HepG2 (cell line): ENCODE results near the gene MYO3B. TPM values are rescaled to one million over a fixed set of nuclear protein-coding genes. Genes with fewer than 3 reads are reported as not detected.
A peak's percentile ranks its signal among the peaks of the same experiment; 100 is the strongest.

Source experiments
- ATAC-seq: fragments of 200-7000 bp; cut with Tn5 transposase; 3 replicates; pipeline ENCODE4 v1.9.1; 2020; ENCODE audit warnings: mild to moderate bottlenecking, moderate library complexity
- BruUV-seq: library from RNA; stranded (reverse); fragments of 400-500 nt; replicated peaks from 2 replicates; lab custom pipeline; 2021; lab: Mats Ljungman, UMichigan
- CTCF ChIA-PET: fragments of 300-600 bp; formaldehyde crosslinking; extraction: SDS; loops from one replicate; lab custom pipeline; 2021; ENCODE audit warnings: low total read pairs, inconsistent platforms, low intra/inter-chr PET ratio; lab: Yijun Ruan, JAX
- POLR2A ChIA-PET: fragments of 350-600 bp; sonication (Branson Sonifier 250); formaldehyde crosslinking; loops from one replicate; lab custom pipeline; 2020; ENCODE audit warnings: antibody characterized with exemption, inconsistent platforms; lab: Yijun Ruan, JAX
- DNase-seq: peaks from one replicate; pipeline ENCODE4 v3.0.0-alpha.2; 2015; ENCODE audit warnings: low spot score
- FAIRE-seq: peaks from 3 replicates; lab custom pipeline; 2011; peaks lifted over from hg19 to GRCh38; lab: Jason Lieb, UNC
- H2AFZ ChIP-seq: one replicate; pipeline ENCODE4 v1.6.1; 2011; ENCODE audit warnings: low read length, inconsistent platforms
- H3K27ac ChIP-seq: fragments of 300-600 bp; 3 replicates; pipeline ENCODE4 v1.8.0; 2011; ENCODE audit warnings: mixed run types, mild to moderate bottlenecking, mixed read lengths, low read length, inconsistent platforms; ENCODE audit not compliant: insufficient read depth; ENCODE audit errors: extremely low read length
- H3K27me3 ChIP-seq, 2 experiments: fragments of 200-600 bp in 1 of 2; 2 replicates in 1 of 2; 3 replicates in 1 of 2; pipeline versions ENCODE4 v1.6.0 to v1.8.0; 2011; ENCODE audit warnings: low read length in 2 of 2, mild to moderate bottlenecking in 2 of 2, moderate library complexity in 2 of 2, inconsistent platforms in 1 of 2; ENCODE audit not compliant: insufficient read depth in 2 of 2, control insufficient read depth in 1 of 2
- H3K36me3 ChIP-seq, 2 experiments: fragments of 200-600 bp in 1 of 2; replicated peaks in 1 of 2; 2 replicates in 1 of 2; 3 replicates in 1 of 2; pipeline versions ENCODE4 v1.5.1 to v1.8.0; 2011; ENCODE audit warnings: low read length in 2 of 2, inconsistent platforms in 1 of 2; ENCODE audit not compliant: insufficient read depth in 2 of 2, control insufficient read depth in 1 of 2
- H3K4me1 ChIP-seq: 2 replicates; pipeline ENCODE4 v1.5.1; 2012; ENCODE audit warnings: low read length, inconsistent platforms; ENCODE audit not compliant: insufficient read depth
- H3K4me2 ChIP-seq: 2 replicates; pipeline ENCODE4 v1.6.0; 2011; ENCODE audit warnings: low read depth, low read length, inconsistent platforms
- H3K4me3 ChIP-seq, 3 experiments: fragments of 200-600 bp in 1 of 3; sonication (generic), shearing (Covaris generic) in 1 of 3; replicated peaks in 1 of 3; 2 replicates each; pipeline ENCODE4 v1.5.1; 2011 to 2016; ENCODE audit warnings: low read length in 3 of 3, inconsistent platforms in 2 of 3, low read depth in 2 of 3, mild to moderate bottlenecking in 2 of 3, control low read depth in 1 of 3, mixed read lengths in 1 of 3; ENCODE audit not compliant: insufficient read depth in 1 of 3
- H3K79me2 ChIP-seq: one replicate; pipeline ENCODE4 v1.6.1; 2011; ENCODE audit warnings: low read length, inconsistent platforms; ENCODE audit not compliant: insufficient read depth
- H3K9ac ChIP-seq: 2 replicates; pipeline ENCODE4 v1.6.0; 2011; ENCODE audit warnings: mild to moderate bottlenecking, low read depth, low read length, inconsistent platforms; ENCODE audit not compliant: insufficient read depth
- H3K9me3 ChIP-seq: 2 replicates; pipeline ENCODE4 v1.5.1; 2012; ENCODE audit warnings: mild to moderate bottlenecking, low read length
- H4K20me1 ChIP-seq: 2 replicates; pipeline ENCODE4 v1.6.0; 2011; ENCODE audit warnings: inconsistent platforms, mild to moderate bottlenecking, low read length, moderate library complexity; ENCODE audit not compliant: insufficient read depth
- HOXD1 ChIP-seq: sonication (generic); formaldehyde crosslinking; IDR thresholded peaks from 2 replicates; pipeline ENCODE4 v1.5.0; 2020; ENCODE audit warnings: missing genetic modification reagents
- NRL ChIP-seq: sonication (generic); formaldehyde crosslinking; IDR thresholded peaks from 2 replicates; pipeline ENCODE4 v1.5.0; 2020; ENCODE audit warnings: missing genetic modification reagents, mild to moderate bottlenecking, moderate library complexity, borderline replicate concordance
- PHB2 ChIP-seq: fragments of 450-650 bp; IDR thresholded peaks from 2 replicates; pipeline ENCODE4 v1.6.1; 2018; ENCODE audit not compliant: partially characterized antibody
- SMARCC2 ChIP-seq: fragments of 450-650 bp; IDR thresholded peaks from 2 replicates; pipeline ENCODE4 v1.6.1; 2017; ENCODE audit warnings: antibody characterized with exemption, mild to moderate bottlenecking
- ZNF329 ChIP-seq: sonication (generic); formaldehyde crosslinking; IDR thresholded peaks from 2 replicates; pipeline ENCODE4 v1.9.0; 2021; ENCODE audit warnings: low read depth, mild to moderate bottlenecking, missing genetic modification reagents
- ZNF382 ChIP-seq: sonication (generic); formaldehyde crosslinking; IDR thresholded peaks from 2 replicates; pipeline ENCODE4 v1.5.0; 2020; ENCODE audit warnings: missing genetic modification reagents, mild to moderate bottlenecking, borderline replicate concordance
- WGBS: methylation state at CpG from one replicate; pipeline ENCODE4 v1.1.6; 2017; ENCODE audit warnings: low lambda C conversion rate; 5-methylcytosine and 5-hydroxymethylcytosine counted together
- in situ Hi-C: cut with HindIII; loops from 2 replicates; pipeline ENCODE4 v1.10.0; 2017; ENCODE audit warnings: low pct_unique_long_range_greater_than_20kb; ENCODE audit not compliant: extremely low pct_ligation_motif_present
- intact Hi-C: fragments of 100-400 bp; cut with micrococcal nuclease; formaldehyde crosslinking; loops from one replicate; pipeline ENCODE4 v1.10.0; 2022; ENCODE audit not compliant: unreplicated experiment
- polyA plus RNA-seq, 8 experiments: library from polyadenylated mRNA; depleted of rRNA in 3 of 8; stranded (reverse) in 7 of 8; unstranded in 1 of 8; fragments of >200 nt; fragmentation: Illumina TruSeq in 4 of 8; extraction: Trizol in 4 of 8; gene quantifications; 2 replicates each; pipeline versions ENCODE4 v1.2.1 to v1.2.3, GENCODE V29; 2011 to 2016; ENCODE audit warnings: low read depth in 4 of 8, missing spikeins in 1 of 8, mixed read lengths in 1 of 8; ENCODE audit not compliant: insufficient read depth in 1 of 8
- total RNA-seq, 5 experiments: library from RNA; depleted of rRNA; stranded (reverse); fragments of >200 nt; fragmentation: Illumina TruSeq; extraction: Trizol; gene quantifications; 2 replicates each; pipeline ENCODE4 v1.2.3, GENCODE V29; 2016; ENCODE audit warnings: low read depth in 1 of 5
- TF ChIP-seq, protein P1 (sequence below): sonication (generic); formaldehyde crosslinking; IDR thresholded peaks from 2 replicates; pipeline ENCODE4 v1.4.0; 2020; ENCODE audit warnings: missing genetic modification reagents, borderline replicate concordance
- TF ChIP-seq, protein P2 (sequence below): sonication (generic); formaldehyde crosslinking; IDR thresholded peaks from 2 replicates; pipeline ENCODE4 v1.5.0; 2020; ENCODE audit warnings: mild to moderate bottlenecking, missing genetic modification reagents
- TF ChIP-seq, protein P3 (sequence below): sonication (generic); formaldehyde crosslinking; IDR thresholded peaks from 2 replicates; pipeline ENCODE4 v1.4.0; 2020; ENCODE audit warnings: missing genetic modification reagents
- TF ChIP-seq, protein P4 (sequence below): sonication (generic); formaldehyde crosslinking; IDR thresholded peaks from 2 replicates; pipeline ENCODE4 v1.4.0; 2020; ENCODE audit warnings: missing genetic modification reagents
- TF ChIP-seq, protein P5 (sequence below): sonication (generic); formaldehyde crosslinking; IDR thresholded peaks from 2 replicates; pipeline ENCODE4 v1.5.1; 2020; ENCODE audit warnings: mild to moderate bottlenecking, moderate library complexity, missing genetic modification reagents

The MYO3B gene
- total and polyA plus RNA-seq, 2 of the 13 experiments (the other 11 are each of a cell fraction or from before 2014, with no cell fraction given): 0.01 TPM; not detected in 1

DNA sequence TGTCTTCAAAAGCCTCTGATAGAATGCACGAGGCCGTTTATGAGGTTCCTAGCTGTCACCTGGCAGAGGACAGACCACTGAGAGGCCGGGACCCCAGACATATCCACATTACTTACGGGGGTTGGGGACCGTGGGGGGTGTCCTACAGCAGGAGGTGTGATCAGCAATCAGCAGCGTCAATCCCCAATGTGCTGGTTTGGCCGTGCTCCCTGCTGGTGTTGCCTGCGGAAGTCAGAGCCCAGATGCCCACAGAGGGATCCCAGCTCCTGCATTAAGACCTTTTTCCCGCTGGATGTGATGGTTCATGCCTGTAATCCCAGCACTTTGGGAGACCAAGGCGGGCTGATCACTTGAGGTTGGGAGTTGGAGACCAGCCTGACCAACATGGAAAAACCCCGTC is 516.4 kb downstream of the MYO3B start (continued):
- no peak for TF ChIP-seq PHB2
- no peak for TF ChIP-seq HOXD1 (CRISPR knock-in tag)
- no peak for TF ChIP-seq NRL (CRISPR knock-in tag)
- TF ChIP-seq, protein P1, sequence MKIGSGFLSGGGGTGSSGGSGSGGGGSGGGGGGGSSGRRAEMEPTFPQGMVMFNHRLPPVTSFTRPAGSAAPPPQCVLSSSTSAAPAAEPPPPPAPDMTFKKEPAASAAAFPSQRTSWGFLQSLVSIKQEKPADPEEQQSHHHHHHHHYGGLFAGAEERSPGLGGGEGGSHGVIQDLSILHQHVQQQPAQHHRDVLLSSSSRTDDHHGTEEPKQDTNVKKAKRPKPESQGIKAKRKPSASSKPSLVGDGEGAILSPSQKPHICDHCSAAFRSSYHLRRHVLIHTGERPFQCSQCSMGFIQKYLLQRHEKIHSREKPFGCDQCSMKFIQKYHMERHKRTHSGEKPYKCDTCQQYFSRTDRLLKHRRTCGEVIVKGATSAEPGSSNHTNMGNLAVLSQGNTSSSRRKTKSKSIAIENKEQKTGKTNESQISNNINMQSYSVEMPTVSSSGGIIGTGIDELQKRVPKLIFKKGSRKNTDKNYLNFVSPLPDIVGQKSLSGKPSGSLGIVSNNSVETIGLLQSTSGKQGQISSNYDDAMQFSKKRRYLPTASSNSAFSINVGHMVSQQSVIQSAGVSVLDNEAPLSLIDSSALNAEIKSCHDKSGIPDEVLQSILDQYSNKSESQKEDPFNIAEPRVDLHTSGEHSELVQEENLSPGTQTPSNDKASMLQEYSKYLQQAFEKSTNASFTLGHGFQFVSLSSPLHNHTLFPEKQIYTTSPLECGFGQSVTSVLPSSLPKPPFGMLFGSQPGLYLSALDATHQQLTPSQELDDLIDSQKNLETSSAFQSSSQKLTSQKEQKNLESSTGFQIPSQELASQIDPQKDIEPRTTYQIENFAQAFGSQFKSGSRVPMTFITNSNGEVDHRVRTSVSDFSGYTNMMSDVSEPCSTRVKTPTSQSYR (CRISPR knock-in tag): no peak
- no peak for TF ChIP-seq ZNF382 (CRISPR knock-in tag)
- TF ChIP-seq, protein P2, sequence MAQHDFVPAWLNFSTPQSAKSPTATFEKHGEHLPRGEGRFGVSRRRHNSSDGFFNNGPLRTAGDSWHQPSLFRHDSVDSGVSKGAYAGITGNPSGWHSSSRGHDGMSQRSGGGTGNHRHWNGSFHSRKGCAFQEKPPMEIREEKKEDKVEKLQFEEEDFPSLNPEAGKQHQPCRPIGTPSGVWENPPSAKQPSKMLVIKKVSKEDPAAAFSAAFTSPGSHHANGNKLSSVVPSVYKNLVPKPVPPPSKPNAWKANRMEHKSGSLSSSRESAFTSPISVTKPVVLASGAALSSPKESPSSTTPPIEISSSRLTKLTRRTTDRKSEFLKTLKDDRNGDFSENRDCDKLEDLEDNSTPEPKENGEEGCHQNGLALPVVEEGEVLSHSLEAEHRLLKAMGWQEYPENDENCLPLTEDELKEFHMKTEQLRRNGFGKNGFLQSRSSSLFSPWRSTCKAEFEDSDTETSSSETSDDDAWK: no peak

DNA sequence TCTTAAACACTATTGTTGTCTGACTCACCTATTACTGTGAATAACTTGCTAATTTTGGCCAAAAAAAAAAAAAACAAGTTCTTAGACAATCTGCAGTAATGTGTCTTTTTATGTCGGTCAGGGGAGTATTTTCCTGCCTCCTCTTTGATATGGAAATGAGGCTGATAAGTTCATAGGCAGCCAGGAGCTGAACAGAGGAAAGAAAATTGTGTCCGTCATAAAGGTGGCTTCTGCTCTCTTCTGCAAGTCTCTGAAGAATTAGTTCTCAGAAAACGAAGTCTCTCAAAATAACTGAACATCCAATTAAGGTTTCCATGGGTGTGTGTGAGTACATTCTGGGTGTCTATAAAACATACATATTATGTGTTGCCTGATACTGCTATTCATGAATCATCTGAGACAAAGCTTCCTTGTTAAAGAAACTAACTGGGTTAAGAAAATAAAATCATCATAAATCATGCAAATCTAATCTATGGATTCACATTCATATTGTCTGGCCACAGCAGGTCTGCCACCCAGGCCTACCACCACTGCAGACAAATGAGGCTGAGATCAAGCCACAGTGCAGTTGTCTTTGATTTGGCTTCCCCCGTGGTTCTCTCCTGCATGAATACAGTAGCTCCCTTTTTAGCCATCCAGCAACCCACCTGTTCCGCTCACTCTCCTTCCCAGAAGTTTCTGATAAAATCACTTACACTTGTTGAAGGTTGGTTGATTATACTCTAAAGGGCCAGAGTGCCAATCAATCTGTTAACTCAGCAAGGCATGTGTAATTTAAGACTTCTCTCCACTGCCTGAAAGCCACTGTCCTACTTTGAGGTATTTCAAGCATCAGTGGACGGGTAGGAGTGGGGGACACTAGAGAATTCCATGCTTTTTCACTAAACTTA is 517.8 kb downstream of the MYO3B start:
- H3K9me3 ChIP-seq: no peaks in the 10 kb centered on the region
- no TSS peak for BruUV-seq
- H3K9ac ChIP-seq: no peak overlapping the region
- H4K20me1 ChIP-seq: no peaks in the 10 kb centered on the region
- no peak overlapping the region for H3K4me2 ChIP-seq
- POLR2A ChIA-PET: interaction anchor here (0.5 to 1.7 kb wide), 3 partner anchors 16 to 30 kb away, joined by 3 to 4 read pairs (median 3); no protein-coding TSS in a partner anchor
- CTCF ChIA-PET: no interaction called here
- H3K4me3 ChIP-seq: no peak overlapping the region
- no peaks in the 10 kb centered on the region for H3K36me3 ChIP-seq
- 86% methylated on average over 6 of the region's 6 CpGs for WGBS
- in situ Hi-C loops (no loop called here), intact Hi-C loops (no loop called here)
- H3K79me2 ChIP-seq: no peaks in the 10 kb centered on the region
- H3K4me1 ChIP-seq: peaks cover 18% of the 10 kb centered on the region
- H2AFZ ChIP-seq: no peak overlapping the region
- ATAC-seq (0 out of 3 replicates have a peak, but pooled peaks have one; percentile 12), DNase-seq (no peak), FAIRE-seq (no peak)
- no peaks in the 10 kb centered on the region for H3K27me3 ChIP-seq
- no peak overlapping the region for H3K27ac ChIP-seq
- TF ChIP-seq, protein P3, sequence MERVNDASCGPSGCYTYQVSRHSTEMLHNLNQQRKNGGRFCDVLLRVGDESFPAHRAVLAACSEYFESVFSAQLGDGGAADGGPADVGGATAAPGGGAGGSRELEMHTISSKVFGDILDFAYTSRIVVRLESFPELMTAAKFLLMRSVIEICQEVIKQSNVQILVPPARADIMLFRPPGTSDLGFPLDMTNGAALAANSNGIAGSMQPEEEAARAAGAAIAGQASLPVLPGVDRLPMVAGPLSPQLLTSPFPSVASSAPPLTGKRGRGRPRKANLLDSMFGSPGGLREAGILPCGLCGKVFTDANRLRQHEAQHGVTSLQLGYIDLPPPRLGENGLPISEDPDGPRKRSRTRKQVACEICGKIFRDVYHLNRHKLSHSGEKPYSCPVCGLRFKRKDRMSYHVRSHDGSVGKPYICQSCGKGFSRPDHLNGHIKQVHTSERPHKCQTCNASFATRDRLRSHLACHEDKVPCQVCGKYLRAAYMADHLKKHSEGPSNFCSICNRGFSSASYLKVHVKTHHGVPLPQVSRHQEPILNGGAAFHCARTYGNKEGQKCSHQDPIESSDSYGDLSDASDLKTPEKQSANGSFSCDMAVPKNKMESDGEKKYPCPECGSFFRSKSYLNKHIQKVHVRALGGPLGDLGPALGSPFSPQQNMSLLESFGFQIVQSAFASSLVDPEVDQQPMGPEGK (CRISPR knock-in tag): no peak
- TF ChIP-seq ZNF329 (CRISPR knock-in tag) (no peak), SMARCC2 (no peak)
- TF ChIP-seq, protein P4, sequence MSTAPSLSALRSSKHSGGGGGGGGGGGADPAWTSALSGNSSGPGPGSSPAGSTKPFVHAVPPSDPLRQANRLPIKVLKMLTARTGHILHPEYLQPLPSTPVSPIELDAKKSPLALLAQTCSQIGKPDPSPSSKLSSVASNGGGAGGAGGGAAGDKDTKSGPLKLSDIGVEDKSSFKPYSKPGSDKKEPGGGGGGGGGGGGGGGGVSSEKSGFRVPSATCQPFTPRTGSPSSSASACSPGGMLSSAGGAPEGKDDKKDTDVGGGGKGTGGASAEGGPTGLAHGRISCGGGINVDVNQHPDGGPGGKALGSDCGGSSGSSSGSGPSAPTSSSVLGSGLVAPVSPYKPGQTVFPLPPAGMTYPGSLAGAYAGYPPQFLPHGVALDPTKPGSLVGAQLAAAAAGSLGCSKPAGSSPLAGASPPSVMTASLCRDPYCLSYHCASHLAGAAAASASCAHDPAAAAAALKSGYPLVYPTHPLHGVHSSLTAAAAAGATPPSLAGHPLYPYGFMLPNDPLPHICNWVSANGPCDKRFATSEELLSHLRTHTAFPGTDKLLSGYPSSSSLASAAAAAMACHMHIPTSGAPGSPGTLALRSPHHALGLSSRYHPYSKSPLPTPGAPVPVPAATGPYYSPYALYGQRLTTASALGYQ (CRISPR knock-in tag): no peak
- TF ChIP-seq, protein P5, sequence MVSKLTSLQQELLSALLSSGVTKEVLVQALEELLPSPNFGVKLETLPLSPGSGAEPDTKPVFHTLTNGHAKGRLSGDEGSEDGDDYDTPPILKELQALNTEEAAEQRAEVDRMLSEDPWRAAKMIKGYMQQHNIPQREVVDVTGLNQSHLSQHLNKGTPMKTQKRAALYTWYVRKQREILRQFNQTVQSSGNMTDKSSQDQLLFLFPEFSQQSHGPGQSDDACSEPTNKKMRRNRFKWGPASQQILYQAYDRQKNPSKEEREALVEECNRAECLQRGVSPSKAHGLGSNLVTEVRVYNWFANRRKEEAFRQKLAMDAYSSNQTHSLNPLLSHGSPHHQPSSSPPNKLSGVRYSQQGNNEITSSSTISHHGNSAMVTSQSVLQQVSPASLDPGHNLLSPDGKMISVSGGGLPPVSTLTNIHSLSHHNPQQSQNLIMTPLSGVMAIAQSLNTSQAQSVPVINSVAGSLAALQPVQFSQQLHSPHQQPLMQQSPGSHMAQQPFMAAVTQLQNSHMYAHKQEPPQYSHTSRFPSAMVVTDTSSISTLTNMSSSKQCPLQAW (CRISPR knock-in tag): no peak
